WTC11 (cell line): ENCODE data around the gene USP2. TPM values are rescaled to one million over a fixed set of nuclear protein-coding genes. Genes with fewer than 3 reads are reported as not detected.

ENCODE experiments used
- ATAC-seq: fragments of 200-7000 bp; cut with Tn5 transposase; 2 replicates; pipeline ENCODE4 v1.10.0; 2021; ENCODE audit warnings: mild to moderate bottlenecking, moderate library complexity
- CTCF ChIA-PET: fragments of 300-600 bp; sonication (Branson Sonifier 250); formaldehyde crosslinking; loops from one replicate; lab custom pipeline; 2021; ENCODE audit warnings: antibody characterized with exemption; lab: Charles Lee
- POLR2A ChIA-PET: fragments of 350-600 bp; sonication (Branson Sonifier 250); formaldehyde crosslinking; loops from one replicate; lab custom pipeline; 2021; ENCODE audit warnings: antibody characterized with exemption; lab: Charles Lee
- DNase-seq: peaks from one replicate; pipeline ENCODE4 v3.0.0; 2021; ENCODE audit warnings: low spot score
- H3K27ac Mint-ChIP-seq: 2 replicates; pipeline ENCODE4 v1.8.0; 2021; ENCODE audit warnings: mixed read lengths
- H3K27me3 Mint-ChIP-seq: 2 replicates; pipeline ENCODE4 v1.8.0; 2021; ENCODE audit warnings: low read depth, mild to moderate bottlenecking, moderate library complexity, mixed read lengths
- H3K36me3 Mint-ChIP-seq: 2 replicates; pipeline ENCODE4 v1.8.0; 2021; ENCODE audit warnings: mixed read lengths
- H3K4me1 Mint-ChIP-seq: 2 replicates; pipeline ENCODE4 v1.8.0; 2022; ENCODE audit warnings: mixed read lengths
- H3K4me3 Mint-ChIP-seq: 2 replicates; pipeline ENCODE4 v1.8.0; 2021; ENCODE audit warnings: mild to moderate bottlenecking, moderate library complexity, mixed read lengths
- H3K9me3 Mint-ChIP-seq: 2 replicates; pipeline ENCODE4 v1.8.0; 2021; ENCODE audit warnings: mixed read lengths
- AFF4 ChIP-seq: sonication (generic); formaldehyde crosslinking; IDR thresholded peaks from 2 replicates; pipeline ENCODE4 v1.8.1; 2023; ENCODE audit warnings: mild to moderate bottlenecking, missing genetic modification reagents, borderline replicate concordance
- ATF3 ChIP-seq: sonication (generic); formaldehyde crosslinking; conservative IDR thresholded peaks from 2 replicates; pipeline ENCODE4 v1.8.1; 2022; ENCODE audit warnings: mild to moderate bottlenecking, missing genetic modification reagents
- CDX4 ChIP-seq: fragments of 250-450 bp; sonication (Bioruptor Pico); IDR thresholded peaks from 2 replicates; pipeline ENCODE4 v1.9.0; 2021; ENCODE audit warnings: moderate library complexity, mild to moderate bottlenecking, inconsistent platforms, borderline replicate concordance
- E2F4 ChIP-seq: sonication (generic); formaldehyde crosslinking; IDR thresholded peaks from 2 replicates; pipeline ENCODE4 v1.8.1; 2022; ENCODE audit warnings: low read depth, mild to moderate bottlenecking, moderate library complexity, missing genetic modification reagents, borderline replicate concordance
- ELF4 ChIP-seq: sonication (generic); formaldehyde crosslinking; IDR thresholded peaks from 2 replicates; pipeline ENCODE4 v1.8.1; 2022; ENCODE audit warnings: low read depth, mild to moderate bottlenecking, moderate library complexity, missing genetic modification reagents
- EMX1 ChIP-seq: fragments of 250-450 bp; sonication (Bioruptor Pico); IDR thresholded peaks from 2 replicates; pipeline ENCODE4 v1.8.0; 2021; ENCODE audit warnings: mild to moderate bottlenecking
- JUN ChIP-seq: sonication (generic); formaldehyde crosslinking; IDR thresholded peaks from 2 replicates; pipeline ENCODE4 v1.8.0; 2023; ENCODE audit warnings: mild to moderate bottlenecking, missing genetic modification reagents
- MXD4 ChIP-seq: fragments of 250-450 bp; sonication (Bioruptor Pico); IDR thresholded peaks from 2 replicates; pipeline ENCODE4 v1.8.0; 2021; ENCODE audit warnings: mild to moderate bottlenecking, moderate library complexity, borderline replicate concordance
- NFE2L1 ChIP-seq: sonication (generic); formaldehyde crosslinking; IDR thresholded peaks from 2 replicates; pipeline ENCODE4 v1.8.1; 2023; ENCODE audit warnings: missing genetic modification reagents
- OVOL2 ChIP-seq: fragments of 250-450 bp; sonication (Bioruptor Pico); IDR thresholded peaks from 2 replicates; pipeline ENCODE4 v1.9.0; 2021; ENCODE audit warnings: mild to moderate bottlenecking, borderline replicate concordance
- TEAD1 ChIP-seq: sonication (generic); formaldehyde crosslinking; IDR thresholded peaks from 2 replicates; pipeline ENCODE4 v1.8.0; 2022; ENCODE audit warnings: mild to moderate bottlenecking, missing genetic modification reagents
- USF1 ChIP-seq: sonication (generic); formaldehyde crosslinking; IDR thresholded peaks from 2 replicates; pipeline ENCODE4 v1.8.0; 2022; ENCODE audit warnings: mild to moderate bottlenecking, missing genetic modification reagents
- USF2 ChIP-seq: sonication (generic); formaldehyde crosslinking; IDR thresholded peaks from 2 replicates; pipeline ENCODE4 v1.8.1; 2023; ENCODE audit warnings: mild to moderate bottlenecking, missing genetic modification reagents, moderate library complexity
- ZBTB43 ChIP-seq: sonication (generic); formaldehyde crosslinking; IDR thresholded peaks from 2 replicates; pipeline ENCODE4 v1.8.1; 2023; ENCODE audit warnings: mild to moderate bottlenecking, missing genetic modification reagents
- ZNF425 ChIP-seq: fragments of 250-450 bp; sonication (Bioruptor Pico); conservative IDR thresholded peaks from 2 replicates; pipeline ENCODE4 v1.9.0; 2021; ENCODE audit warnings: mild to moderate bottlenecking
- ZSCAN18 ChIP-seq: fragments of 250-450 bp; sonication (Bioruptor Pico); IDR thresholded peaks from 2 replicates; pipeline ENCODE4 v2.1.2; 2022; ENCODE audit warnings: mild to moderate bottlenecking, moderate library complexity
- total RNA-seq: library from RNA; stranded (reverse); gene quantifications from 3 replicates; pipeline ENCODE4 v1.2.3, GENCODE V29; 2021

USP2 gene
- total RNA-seq, 1 experiment from 2014 or later = 8.0 TPM

GRCh38 chr11:119427279-119427678 lies 45.8 kb upstream of the USP2 start (continued):
- TF ChIP-seq AFF4 = no peak

- H3K4me3 Mint-ChIP-seq = no peak overlapping the region
- H3K27me3 Mint-ChIP-seq = peaks cover under 1% of the 10 kb centered on the region
- TF ChIP-seq USF2 (CRISPR knock-in tag) (peak; percentile 60), ELF4 (CRISPR knock-in tag) (no peak), OVOL2 (CRISPR knock-in tag) (no peak), TEAD1 (CRISPR knock-in tag) (peak; percentile 35; the same call in 1 of the 2 replicates)
- TF ChIP-seq, all 79 proteins: peak for 2
- ATAC-seq (peak; percentile 10), DNase-seq (no peak)
- H3K9me3 Mint-ChIP-seq = no peaks in the 10 kb centered on the region
- ChIA-PET CTCF (interaction anchor here (0.9 to 1.5 kb wide), 6 partner anchors 19 to 88 kb away, joined by 3 to 7 read pairs (median 4); no protein-coding TSS in a partner anchor), POLR2A (interaction anchor here (0.7 to 1.4 kb wide), 2 partner anchors 15 to 17 kb away, joined by 3 read pairs; no protein-coding TSS in a partner anchor)
- 0 out of 2 replicates have a peak overlapping the region, but pooled peaks have one; percentile 33 for H3K27ac Mint-ChIP-seq
- peaks cover 57% of the 10 kb centered on the region for H3K4me1 Mint-ChIP-seq
- peaks cover 10% of the 10 kb centered on the region for H3K36me3 Mint-ChIP-seq
These were observed 44.7 kb upstream of the USP2 start for GRCh38 chr11:119426142-119426541.

- Mint-ChIP-seq H3K36me3 (peaks cover 21% of the 10 kb centered on the region), H3K4me1 (peaks cover 63% of the 10 kb centered on the region), H3K27me3 (no peaks in the 10 kb centered on the region), H3K27ac (peak overlapping the region; percentile 48; the same call in 1 of the 2 replicates), H3K4me3 (peak overlapping the region; percentile 32; the same call in 1 of the 2 replicates), H3K9me3 (no peaks in the 10 kb centered on the region)
- DNase-seq (no peak), ATAC-seq (no peak)
- CTCF ChIA-PET = interaction anchor here (0.9 to 2.5 kb wide), 4 partner anchors 35 to 87 kb away, joined by 5 to 9 read pairs (median 6); no protein-coding TSS in a partner anchor
- POLR2A ChIA-PET = no interaction called here
- no peak for TF ChIP-seq ATF3 (CRISPR knock-in tag)
- no peak for TF ChIP-seq EMX1
- TF ChIP-seq ZNF425 (CRISPR knock-in tag) = no peak
- TF ChIP-seq CDX4 (CRISPR knock-in tag) = no peak
- no peak for TF ChIP-seq E2F4 (CRISPR knock-in tag)
- TF ChIP-seq USF1 (CRISPR knock-in tag) = no peak
- TF ChIP-seq NFE2L1 (CRISPR knock-in tag) = no peak
- no peak for TF ChIP-seq MXD4
- TF ChIP-seq ZSCAN18 (CRISPR knock-in tag) = no peak
- no peak for TF ChIP-seq JUN
- no peak for TF ChIP-seq ZBTB43 (CRISPR knock-in tag)
These were observed 43.3 kb upstream of the USP2 start for GRCh38 chr11:119424775-119425174.
